Skin epidermis (tissue), 12 donors: ENCODE measurements around the gene TNFAIP8L1.

Source experiments
- H3K27ac ChIP-seq, 21 experiments: fragments of 200-600 bp; sonication (generic) in 11 of 21; one replicate each; pipeline ENCODE4 v1.5.0; 2020; ENCODE audit warnings: mild to moderate bottlenecking in 3 of 21, inconsistent platforms in 2 of 21, moderate library complexity in 2 of 21
- H3K4me3 ChIP-seq, 7 experiments: fragments of 200-600 bp; sonication (generic) in 2 of 7; one replicate each; pipeline ENCODE4 v1.5.0; 2020; ENCODE audit warnings: inconsistent platforms in 2 of 7, mild to moderate bottlenecking in 2 of 7, moderate library complexity in 1 of 7

Gene TNFAIP8L1

DNA sequence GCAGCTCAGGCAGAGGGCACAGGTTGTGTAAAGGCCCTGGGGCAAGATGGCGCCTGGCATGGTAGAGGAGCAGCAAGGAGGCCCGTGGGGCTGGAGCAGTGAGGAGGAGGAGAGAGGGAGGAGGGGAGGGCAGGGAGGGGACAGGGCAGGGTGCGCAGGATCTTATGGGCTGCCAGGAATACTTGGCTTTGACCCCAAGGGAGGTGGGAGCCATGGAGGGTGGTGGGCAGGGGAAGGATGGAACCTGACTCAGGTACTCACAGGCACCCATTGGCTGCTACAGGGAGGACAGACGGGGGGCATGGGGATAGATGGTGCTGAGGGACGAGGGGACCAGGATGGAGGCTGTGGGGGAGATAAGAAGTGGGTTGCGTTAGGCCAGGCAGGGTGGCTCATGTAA, 3.3 kb downstream of the TNFAIP8L1 start:
- H3K4me3 ChIP-seq = no peak overlapping the region

DNA sequence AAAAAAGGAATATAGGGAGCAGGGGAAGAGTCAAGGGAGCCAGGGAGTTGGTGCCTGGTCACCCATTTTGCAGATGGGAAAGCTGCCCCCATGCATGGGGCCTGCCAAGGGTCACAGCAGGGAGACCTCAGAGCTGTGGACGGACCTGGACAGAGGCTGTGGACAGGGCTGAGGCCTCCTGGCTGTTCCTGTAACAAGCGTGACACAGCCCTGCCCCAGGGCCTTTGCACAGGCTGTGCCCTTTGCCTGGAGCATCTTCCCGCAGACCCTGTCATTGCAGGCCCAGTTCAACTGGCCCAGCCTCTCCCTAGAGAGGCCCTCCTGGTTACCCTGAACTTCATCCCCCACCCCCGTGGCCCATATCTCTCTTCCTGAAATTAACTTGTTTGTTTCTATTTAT, 6.4 kb downstream of the TNFAIP8L1 start:
- no peak overlapping the region for H3K4me3 ChIP-seq
- no peak overlapping the region for H3K27ac ChIP-seq

More for the DNA sequence above, 3.3 kb downstream of the TNFAIP8L1 start:
- no peak overlapping the region for H3K27ac ChIP-seq

DNA sequence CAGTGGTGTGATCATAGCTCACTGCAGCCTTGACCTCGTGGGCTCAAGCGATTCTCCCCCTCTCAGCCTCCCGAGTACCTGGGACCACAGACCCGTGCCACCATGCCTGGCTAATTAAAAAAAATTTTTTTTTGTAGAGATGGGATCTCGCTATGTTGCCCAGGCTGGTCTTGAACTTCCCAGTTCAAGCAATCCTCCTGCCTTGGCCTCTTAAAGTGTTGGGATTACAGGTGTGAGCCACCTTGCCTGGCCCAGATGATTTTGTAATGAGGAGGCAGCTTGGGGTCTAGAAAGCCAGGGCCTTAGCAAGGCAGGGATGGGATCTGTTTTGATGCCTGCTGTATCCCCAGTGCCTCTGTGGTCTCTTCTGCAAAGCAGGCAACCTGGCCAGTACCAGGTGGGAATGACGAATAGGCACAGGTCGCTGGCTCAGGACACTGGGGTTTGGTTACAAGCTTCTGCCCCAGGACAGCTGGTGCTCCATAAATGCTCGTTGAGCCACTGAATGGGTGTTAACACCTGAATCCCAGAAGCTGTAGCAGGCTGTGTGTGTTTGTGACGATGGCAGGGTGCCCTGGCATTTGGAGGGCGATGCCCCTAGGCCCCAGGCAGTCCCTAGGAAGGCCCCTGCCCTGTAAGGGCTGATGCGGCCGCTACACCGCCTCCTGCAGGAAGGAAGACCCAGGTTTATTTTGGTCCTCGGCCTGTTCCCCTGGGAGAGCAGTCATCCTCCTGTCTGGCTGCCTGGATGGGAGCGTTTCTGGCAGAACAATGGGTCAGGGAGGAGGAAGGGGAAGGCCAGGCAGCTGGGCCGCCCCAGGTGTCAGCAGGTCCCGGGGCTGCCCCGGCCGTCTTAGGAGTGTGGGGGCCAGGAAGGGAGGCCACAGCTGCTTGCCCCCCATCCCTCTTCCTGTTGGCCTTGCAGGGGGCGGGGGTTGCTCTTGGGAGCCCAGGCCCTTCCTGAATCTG, 8.6 kb downstream of the TNFAIP8L1 start:
- no peak overlapping the region for H3K4me3 ChIP-seq
- H3K27ac ChIP-seq = peak overlapping the region in 3 of 21 experiments; percentile 5 to 57 (median 54)

DNA sequence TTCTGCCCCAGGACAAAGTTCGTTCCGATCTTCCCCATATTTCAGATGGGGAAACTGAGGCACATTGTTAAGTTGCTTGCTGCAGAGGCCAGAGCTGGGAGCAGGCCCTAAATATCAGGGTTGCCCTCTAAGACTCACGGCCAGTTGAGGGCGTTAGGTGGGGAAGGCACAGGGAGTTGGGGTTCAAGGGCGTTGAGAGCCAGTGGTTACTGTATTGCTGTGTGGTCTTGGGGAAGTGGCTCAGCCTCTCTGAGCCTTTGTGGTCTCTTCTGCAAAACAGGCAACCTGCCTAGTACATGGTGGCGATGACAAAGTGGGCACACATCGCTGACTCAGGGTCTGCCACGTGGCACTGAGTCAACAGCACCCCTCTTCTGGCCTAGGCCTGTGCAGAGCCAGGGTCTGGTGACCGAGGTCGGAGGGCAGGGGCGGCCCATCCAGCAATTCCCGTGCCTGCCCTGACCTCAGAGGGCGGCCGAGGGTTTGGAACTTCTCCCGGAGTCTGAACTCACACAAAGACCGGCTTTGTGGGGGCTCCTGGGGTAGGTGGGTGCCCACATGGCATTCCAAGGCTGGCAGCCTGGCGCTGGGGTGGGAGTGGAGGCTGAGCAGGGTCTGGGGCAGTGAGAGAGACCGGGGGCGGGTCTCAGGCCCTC, 10.2 kb downstream of the TNFAIP8L1 start:
- Histone ChIP-seq H3K4me3 (no peak overlapping the region), H3K27ac (peak overlapping the region in 1 of 21 experiments; percentile 57)

DNA sequence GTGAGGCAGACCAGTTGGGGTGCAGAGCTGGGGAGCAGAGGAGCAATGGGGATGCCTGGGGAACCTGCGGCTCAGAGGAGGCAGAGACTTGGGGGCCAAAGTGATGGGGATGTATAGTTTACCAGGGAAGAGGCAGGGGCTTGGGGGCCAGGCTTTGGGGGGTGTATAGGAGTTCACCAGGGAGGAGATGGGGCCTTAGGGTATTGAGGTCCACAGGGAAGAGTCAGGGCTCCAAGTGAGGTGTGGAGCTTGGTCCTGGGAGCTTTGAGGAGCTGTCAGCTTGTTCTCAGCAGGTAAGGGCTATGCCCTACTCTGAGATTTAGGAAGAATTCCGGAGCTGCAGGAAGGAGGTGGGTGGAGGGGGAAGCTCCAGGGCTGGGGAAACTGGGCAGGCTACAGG, 10.8 kb downstream of the TNFAIP8L1 start:
- H3K4me3 ChIP-seq = no peak overlapping the region
- H3K27ac ChIP-seq = peak overlapping the region in 1 of 21 experiments; percentile 57

DNA sequence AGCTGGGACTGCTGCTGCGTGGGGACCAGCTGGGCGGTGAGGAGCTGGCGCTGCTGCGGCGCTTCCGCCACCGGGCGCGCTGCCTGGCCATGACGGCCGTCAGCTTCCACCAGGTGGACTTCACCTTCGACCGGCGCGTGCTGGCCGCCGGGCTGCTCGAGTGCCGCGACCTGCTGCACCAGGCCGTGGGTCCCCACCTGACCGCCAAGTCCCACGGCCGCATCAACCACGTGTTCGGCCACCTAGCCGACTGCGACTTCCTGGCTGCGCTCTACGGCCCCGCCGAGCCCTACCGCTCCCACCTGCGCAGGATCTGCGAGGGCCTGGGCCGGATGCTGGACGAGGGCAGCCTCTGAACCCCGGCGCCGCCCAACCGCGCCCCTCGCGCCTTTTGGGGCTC, 12.8 kb downstream of the TNFAIP8L1 start:
- no peak overlapping the region for H3K27ac ChIP-seq
- H3K4me3 ChIP-seq = no peak overlapping the region

DNA sequence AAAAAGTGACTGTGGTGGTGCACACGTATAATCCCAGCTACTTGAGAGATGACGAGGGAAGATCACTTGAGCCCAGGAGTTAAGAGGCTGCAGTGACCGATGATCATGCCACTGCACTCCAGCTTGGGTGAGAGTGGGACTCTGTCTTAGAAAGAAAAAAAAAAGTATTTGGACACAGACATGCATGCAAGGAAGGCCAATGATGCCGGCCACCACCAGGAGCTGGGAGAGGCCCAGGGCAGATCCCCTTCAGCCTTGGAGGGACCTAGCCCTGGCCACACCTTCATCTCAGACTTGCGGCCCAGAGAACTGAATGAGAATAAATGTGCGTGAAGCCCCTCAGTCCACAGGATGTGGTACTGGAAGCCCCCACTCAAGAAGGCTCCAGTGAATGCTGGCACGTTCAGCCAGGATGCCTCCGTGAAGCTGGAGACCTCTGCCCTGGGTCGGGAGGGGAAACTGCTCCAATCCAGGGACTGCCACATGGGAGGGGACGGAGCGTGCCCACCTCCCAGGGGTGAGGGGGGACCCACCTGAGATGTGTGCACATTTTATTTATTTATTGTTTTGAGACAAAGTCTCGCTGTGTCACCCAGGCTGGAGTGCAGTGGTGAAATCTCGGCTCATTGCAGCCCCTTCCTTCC, 14.6 kb downstream of the TNFAIP8L1 start:
- no peak overlapping the region for H3K27ac ChIP-seq

DNA sequence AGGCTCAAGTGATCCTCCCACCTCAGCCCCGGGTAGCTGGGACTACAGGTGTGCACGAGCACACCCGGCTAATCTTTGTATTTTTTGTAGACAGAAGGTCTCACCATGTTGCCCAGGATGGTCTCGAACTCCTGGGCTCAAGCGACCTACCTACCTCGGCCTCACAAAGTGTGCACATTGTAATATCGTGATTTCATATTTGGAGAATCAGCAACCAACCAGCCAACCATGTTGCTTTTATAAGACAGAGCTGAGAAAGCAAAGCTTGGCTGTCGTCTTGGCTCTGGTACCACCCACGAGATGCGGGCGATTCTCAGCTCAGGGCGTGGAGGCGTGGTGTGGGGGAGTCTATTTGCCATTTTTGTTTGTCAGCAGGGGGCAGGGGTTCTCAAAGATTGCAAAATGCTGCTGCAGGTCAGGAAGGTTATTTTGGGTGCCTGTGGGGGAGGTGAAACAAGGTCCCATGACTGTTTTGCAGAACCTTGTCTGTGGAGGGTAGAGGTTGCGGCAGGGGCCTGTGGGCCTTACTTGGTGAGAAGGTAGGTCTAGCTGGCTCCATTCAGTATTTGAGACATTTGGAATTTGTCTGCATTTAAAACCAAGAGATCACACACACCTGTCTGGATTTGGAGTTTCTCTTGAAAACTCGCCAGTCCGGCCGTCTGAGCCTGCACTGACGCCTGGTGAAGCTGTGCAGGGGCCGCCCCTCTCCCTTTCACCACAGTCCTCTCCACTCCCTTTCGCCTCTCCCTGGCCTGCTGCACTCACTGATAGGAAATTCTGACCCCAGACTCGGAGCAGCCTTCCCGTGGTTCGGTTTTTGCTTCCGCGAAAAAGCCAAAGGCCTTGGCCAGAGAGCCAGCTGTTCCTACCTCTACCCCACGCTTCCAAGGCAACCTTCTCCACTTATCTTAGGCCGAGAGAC, 15.4 kb downstream of the TNFAIP8L1 start:
- H3K4me3 ChIP-seq = no peak overlapping the region
- peak overlapping the region in 1 of 21 experiments; percentile 3 for H3K27ac ChIP-seq

More for the DNA sequence above, 14.6 kb downstream of the TNFAIP8L1 start:
- H3K4me3 ChIP-seq = no peak overlapping the region

DNA sequence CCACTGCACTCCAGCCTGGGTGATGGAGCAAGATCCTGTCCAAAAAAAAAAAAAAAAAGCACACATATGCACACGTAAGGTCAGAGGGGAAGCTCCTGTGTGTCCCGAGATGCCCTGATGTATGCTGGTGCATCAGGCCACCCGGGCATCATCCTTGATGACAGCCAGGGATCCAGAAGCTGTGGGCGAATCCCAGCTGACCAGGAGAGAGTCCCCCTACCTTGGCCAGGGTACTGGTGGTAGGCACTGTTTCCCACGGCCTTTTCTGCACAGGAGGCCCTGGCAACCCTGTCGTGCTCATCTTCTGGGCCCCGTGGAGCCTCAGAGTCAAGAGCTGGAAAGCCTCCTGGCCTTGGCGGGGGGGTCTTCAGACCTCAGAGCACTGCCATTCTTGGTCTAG, 16.8 kb downstream of the TNFAIP8L1 start:
- no peak overlapping the region for H3K27ac ChIP-seq

DNA sequence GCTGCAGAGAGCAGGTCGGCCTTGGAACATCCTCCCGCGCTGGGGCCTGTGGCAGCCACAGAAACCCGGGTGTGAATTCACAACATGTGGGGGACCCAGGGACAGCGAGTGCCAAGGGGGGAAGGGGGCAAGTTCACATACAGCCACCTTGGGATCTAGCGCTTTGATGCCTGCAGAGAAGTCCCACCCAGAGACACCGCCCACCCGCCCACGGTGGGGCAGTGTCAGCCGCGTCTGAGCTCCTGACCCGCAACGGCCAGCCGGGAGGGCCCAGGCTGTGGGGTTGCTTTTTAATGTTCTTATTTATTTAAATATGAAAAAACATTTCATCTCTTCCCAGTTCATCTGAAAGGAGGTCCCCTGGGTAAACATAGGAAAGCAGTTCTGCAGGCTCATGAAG, 17.9 kb downstream of the TNFAIP8L1 start:
- Histone ChIP-seq H3K4me3 (no peak overlapping the region), H3K27ac (no peak overlapping the region)

More for the DNA sequence above, 16.8 kb downstream of the TNFAIP8L1 start:
- H3K4me3 ChIP-seq = no peak overlapping the region

DNA sequence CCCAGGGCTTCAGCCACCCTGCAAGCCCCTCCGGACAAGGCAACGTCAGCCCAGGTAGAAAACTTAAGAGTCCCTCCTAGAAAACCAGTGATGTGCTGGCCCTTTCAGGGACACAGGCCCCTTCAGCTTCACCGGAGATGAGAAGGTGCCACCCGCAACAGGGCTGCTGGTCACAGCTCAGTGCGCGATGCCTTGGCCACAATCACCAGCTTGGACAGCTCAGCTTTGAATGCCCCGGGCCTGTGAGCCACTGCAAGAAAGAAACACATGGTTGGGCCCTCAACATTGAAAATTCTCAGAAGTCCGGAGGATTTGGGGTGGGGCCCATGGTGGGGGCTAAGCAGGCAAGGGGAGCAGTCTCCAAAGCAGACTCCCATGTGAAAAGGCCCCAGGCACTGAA, 18.5 kb downstream of the TNFAIP8L1 start:
- H3K27ac ChIP-seq = no peak overlapping the region
- no peak overlapping the region for H3K4me3 ChIP-seq

DNA sequence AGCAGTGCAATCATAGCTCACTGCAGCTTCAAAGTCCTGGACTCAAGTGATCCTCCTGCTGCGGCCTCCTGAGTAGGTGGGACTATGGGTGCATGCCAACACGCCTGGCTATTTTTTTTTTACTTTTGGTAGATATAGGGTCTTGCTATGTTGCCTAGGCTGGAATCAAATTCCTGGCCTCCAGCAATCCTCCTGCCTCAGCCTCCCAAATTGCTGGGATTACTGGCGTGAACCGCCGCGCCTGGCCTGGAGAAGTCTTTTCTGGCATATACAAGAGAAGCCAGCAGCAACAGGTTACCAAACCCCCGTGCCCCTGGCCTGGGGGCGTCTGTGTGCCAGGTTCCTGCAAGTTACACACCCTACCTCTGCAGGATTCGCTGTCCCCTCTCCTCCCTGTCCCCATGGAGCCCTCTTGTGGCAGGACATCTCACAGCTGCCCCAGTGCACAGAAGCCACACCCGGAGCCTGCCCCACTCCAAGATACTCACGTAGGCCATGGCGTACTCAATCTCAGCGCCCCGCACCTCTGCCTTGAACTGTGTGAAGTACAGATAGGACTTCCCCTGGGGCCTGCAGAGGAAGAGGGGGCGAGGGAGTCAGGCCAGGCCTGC, 21.0 kb downstream of the TNFAIP8L1 start:
- Histone ChIP-seq H3K4me3 (no peak overlapping the region), H3K27ac (no peak overlapping the region)

DNA sequence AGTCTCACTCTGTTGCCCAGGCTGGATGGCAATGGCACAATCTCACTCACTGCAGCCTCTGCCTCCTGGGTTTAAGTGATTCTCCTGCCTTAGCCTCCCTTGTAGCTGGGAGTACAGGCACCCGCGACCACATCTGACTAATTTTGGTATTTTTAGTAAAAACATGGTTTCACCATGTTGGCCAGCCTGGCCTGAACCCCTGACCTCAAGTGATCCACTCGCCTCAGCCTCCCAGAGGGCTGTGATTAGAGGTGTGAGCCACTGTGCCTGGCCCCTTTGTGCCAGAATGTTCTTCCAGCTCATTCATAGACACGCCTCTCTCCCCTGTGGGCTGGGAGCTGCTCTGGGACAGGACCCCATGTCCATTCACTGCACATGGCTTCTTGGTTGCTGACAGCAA, 21.7 kb downstream of the TNFAIP8L1 start:
- no peak overlapping the region for H3K27ac ChIP-seq
- H3K4me3 ChIP-seq = no peak overlapping the region

DNA sequence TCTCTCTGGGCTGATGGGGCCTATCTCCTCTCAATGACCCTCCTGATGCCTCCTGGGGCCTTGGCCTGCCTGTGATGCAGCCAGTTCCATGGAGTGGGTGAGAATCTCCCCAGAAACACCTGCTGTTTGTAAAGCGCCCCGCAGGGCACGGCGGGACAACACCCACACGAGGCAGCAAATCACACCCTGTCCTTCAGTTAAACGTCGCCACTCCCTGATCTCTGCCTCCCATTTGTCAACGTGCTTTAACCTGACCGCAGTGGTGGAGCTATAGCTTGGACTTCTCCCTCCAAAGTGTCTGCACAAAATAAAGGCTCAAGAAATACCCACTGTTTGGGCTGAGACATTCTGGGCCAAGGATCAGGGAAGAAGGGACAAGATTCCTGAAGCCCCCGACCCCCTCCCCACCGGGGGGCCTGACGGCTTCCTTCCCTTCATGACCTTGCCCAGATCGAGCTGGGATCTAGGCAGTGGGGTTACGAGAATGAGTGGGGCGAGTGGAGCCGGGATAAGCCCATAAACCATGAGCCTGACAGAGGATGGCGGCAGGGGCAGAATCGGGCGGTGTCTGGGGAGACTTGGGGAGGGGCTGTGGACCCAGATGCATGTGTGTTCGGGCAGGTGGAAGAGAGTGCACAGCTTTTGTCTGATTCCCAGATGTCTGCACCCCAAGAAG, 22.8 kb downstream of the TNFAIP8L1 start:
- Histone ChIP-seq H3K4me3 (no peak overlapping the region), H3K27ac (no peak overlapping the region)

DNA sequence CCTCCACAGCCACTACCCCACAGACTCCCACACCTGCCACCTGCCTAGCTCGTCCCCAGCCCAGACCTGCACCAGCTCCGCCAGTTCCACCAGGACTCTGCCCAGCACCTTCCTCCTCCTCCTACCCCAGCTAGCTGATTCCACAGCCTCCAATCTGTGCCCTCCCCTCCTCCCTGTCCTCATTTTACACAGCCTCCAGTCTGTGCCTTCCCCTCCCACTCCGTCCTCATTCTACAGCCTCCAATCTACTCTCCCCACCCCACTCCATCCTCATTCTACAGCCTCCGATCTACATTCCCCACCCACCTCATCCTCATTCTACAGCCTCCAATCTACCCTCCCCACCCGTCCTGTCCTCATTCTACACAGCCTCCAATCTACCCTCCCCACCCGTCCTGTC, 23.5 kb downstream of the TNFAIP8L1 start:
- Histone ChIP-seq H3K27ac (no peak overlapping the region), H3K4me3 (no peak overlapping the region)

DNA sequence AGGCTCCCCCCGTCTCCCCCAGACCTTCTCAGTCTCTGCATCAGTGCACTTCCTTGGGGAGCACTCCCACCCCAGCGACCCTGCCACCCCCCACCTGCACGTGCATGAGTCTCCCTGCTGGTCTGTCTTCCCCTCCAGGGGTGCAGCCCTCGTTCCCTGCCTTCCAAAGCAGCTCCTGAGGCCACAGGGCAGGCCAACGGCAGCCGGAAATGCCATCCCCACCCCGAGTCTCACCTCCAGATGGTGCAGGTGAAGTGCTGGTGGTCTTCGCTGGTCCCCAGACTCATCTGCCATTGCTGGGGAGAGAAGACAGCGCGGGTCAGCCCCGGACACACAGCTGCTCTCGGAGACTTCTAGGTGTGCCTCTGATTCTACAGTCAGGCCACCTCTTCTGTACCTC, 25.3 kb downstream of the TNFAIP8L1 start:
- H3K27ac ChIP-seq = no peak overlapping the region
- no peak overlapping the region for H3K4me3 ChIP-seq

DNA sequence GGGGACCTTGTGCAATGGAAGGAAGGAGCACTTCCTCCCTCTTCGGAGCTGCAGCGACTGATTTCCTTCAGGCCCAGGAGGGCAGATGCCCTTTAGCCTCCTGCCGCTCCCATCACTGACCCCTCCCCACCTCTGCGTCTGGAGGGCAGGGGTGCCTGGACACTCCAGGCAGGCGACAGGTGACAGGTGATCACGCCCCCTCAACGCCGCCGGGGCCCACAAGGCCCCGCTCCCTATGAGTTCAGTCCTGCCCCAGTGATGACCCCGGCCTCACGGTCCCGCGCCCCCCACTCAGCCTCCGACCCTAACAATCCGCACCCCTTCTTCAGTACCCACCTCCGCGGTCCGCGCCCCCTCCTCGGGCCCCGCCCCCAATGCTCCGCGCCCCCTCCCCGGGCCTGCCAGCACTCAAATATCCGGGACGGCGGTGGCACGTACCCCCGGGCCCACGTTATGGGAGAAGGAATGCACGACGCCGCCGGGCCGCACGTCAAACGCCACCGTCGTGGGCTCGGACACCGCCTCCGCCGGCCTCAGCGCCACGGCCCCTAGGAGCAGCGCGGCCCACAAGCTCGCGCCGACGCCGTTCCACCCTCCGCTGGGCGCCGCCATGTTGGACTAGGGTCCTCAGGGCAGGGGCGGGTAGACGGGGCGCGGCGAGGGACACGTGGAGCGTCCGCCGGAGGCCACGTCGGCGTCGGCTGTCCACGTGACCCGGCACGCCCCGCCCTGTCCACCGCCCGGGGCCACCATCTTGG, 30.6 kb downstream of the TNFAIP8L1 start, which contains the start of gene MYDGF:
MYDGF (minus strand) TSS at position 620 of the 758 bp plus-strand sequence; CDS start at position 612, 8 bp downstream.
- H3K4me3 ChIP-seq = peak within 1 kb of the TSS; percentile 71 to 99 (median 91)
- peak within 1 kb of the TSS; percentile 32 to 95 (median 86) for H3K27ac ChIP-seq
